Posterior cingulate gyrus (tissue), 11 donors: ENCODE data around the gene KRTAP10-6.
"Not testable (repeated sequence)": the region's sequence is repeated elsewhere in the genome, so short reads cannot be mapped to it uniquely, and the experiment has no call there.

Experiments used
- DNase-seq, 10 donors: peaks; one replicate each; pipeline versions ENCODE4 v3.0.0 to v3.0.0-alpha.2; 2020 to 2021; ENCODE audit warnings: mixed read lengths in 3 of 10
- intact Hi-C: fragments of 100-400 bp; cut with DNase I; formaldehyde crosslinking; loops from one replicate; pipeline ENCODE4 v1.15.1; 2023

The KRTAP10-6 gene

DNA sequence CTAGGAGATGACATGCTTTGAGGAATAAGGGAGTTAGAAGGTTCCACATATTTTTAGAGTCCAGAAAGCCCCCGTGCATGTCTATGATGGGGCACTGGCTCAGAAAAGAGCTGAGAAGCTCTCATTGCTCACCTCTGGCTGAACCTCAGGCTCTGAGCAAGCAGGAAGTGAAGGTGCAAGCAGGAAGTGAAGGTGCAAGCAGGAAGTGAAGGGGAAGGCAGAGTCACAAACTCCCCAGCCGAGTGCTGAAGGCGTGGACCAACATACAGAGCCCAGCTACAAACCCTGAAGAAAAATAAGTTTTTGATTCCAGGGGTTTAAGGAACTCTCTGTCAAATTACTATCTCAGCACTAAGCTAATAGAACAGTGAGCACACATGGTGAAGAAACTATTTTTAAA lies 26.6 kb upstream of the KRTAP10-6 start:
- no peak for DNase-seq
- intact Hi-C loops = no loop called here

- intact Hi-C loops = no loop called here
- DNase-seq = peak in 1 of 10 donors; percentile 8
Measured at GRCh38 chr21:44618504-44618903, 26.2 kb upstream of the KRTAP10-6 start.

DNA sequence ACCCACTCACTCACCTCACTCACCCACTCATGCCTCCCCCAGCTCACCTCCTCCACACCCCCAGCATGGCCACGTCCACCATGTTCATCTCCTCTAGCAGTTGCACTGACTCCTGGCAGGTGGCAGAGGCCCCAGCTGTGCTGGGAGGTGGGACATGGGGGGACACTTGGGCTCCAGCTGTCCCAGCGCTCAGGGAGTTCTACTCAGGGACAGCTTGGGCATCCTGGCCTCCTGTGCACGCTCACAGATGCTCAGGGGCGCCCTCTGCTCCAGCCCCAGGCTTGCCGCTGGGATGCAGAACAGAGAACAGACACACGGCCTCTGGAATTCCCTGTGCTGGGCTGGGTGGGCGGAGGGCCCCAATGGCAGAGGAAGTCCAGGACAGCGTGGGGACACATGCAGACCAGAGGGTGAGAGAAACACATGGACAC lies 24.8 kb upstream of the KRTAP10-6 start:
- intact Hi-C loops = no loop called here
- DNase-seq = peak in 1 of 10 donors; percentile 46

- DNase-seq = peak in 2 of 10 donors; percentile 37 to 58
- intact Hi-C loops = no loop called here
Measured at GRCh38 chr21:44616591-44616926, 24.3 kb upstream of the KRTAP10-6 start.

DNA sequence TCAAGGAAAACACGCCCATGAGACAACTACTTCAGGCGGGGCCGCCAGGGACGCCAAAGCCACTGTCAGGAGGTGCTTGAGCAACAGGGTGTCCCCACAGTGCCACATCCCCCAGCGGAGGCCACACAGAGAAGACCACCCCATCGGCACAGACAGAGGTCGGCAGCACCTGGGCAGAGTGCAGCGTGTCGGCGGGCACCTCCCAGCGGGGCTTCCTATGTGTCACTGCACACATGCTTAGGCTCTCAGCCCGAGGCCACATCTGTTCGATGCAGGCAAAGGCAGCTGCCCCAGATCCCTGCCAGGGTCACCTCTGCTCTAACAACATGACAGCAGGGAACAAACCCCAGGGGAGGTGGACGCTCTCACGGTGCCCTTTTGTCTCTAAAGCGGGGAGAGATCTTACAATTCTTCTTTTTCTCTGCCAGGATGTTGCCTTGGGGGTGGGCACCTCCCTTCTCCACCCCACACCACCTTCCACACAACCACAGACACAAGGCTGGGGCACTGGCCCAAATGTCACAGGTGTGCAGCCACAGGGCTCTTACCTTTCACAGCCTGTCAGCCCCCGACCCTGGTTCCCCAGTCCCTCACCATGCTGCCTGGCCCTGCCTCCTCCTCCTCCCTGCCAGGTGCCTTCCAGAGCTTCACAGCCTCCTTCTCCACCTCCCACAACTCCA lies 23.7 kb upstream of the KRTAP10-6 start:
- intact Hi-C loops = no loop called here
- DNase-seq = peak in 2 of 10 donors; percentile 50 to 62

DNA sequence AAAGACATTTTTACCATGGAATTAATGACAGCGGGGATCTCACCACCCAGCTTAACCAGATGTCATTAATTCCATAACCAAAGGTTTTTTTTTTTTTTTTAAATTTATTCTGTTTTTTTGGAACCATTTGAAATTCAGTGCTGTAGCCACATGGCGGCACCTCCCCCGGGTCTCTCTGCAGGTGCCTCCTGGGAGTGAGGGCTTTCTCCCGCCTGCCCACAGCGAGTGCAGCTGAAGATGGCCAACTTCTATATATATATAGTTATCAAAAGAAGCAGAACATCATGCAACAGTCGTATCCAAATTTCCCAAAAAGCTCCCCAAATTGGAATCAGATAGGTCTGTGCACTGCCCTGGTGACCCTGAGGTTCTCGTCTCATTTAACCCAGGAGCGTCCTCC lies 23.2 kb upstream of the KRTAP10-6 start:
- peak in 1 of 10 donors; percentile 70 for DNase-seq
- intact Hi-C loops = no loop called here

- intact Hi-C loops = no loop called here
- peak in 2 of 10 donors; percentile 39 to 65 for DNase-seq
Measured at GRCh38 chr21:44614961-44615391, 22.7 kb upstream of the KRTAP10-6 start.

DNA sequence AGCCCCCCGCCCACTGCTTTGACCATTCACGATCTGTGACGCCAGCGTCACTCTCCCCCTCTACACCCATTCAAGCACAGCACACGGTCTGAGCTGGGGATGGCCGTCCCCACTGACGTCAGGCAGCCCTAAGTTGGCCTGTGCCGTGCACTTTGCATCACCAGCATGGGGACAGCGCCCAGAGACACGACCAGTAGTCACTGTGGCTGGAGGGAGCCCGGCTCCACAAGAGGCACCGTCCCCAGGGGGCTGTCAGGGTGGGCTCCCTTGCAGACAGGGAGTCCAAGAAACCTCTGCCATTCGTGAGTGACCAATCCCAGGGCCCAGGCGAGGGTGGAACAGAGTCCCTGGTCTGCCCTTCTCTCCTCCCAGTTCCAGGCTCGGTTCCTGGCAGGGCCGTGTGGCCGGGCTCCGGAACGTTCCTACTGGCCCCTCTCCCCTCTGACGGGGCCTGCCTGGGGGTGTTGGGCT lies 21.9 kb upstream of the KRTAP10-6 start:
- peak in 2 of 10 donors; percentile 56 to 64 for DNase-seq
- intact Hi-C loops = no loop called here

- intact Hi-C loops = no loop called here
- peak in 2 of 10 donors; percentile 60 to 61 for DNase-seq
Measured at GRCh38 chr21:44613386-44614155, 21.3 kb upstream of the KRTAP10-6 start.

- DNase-seq = peak in 2 of 10 donors; percentile 39 to 71
Measured at GRCh38 chr21:44612669-44613229, 20.4 kb upstream of the KRTAP10-6 start.

GRCh38 chr21:44612029-44612486 lies 19.8 kb upstream of the KRTAP10-6 start, which contains the start of gene KRTAP10-8:
TSS of gene KRTAP10-8 (plus strand) at chr21:44612079. CDS start at chr21:44612101, 22 bp downstream.
- intact Hi-C loops = no loop called here
- DNase-seq = peak in 2 of 10 donors; percentile 24 to 75

More at GRCh38 chr21:44612669-44613229, 20.4 kb upstream of the KRTAP10-6 start:
- intact Hi-C loops = no loop called here

GRCh38 chr21:44611551-44611950 lies 19.2 kb upstream of the KRTAP10-6 start:
- DNase-seq = peak in 2 of 10 donors; percentile 2 to 42
- intact Hi-C loops = no loop called here

DNA sequence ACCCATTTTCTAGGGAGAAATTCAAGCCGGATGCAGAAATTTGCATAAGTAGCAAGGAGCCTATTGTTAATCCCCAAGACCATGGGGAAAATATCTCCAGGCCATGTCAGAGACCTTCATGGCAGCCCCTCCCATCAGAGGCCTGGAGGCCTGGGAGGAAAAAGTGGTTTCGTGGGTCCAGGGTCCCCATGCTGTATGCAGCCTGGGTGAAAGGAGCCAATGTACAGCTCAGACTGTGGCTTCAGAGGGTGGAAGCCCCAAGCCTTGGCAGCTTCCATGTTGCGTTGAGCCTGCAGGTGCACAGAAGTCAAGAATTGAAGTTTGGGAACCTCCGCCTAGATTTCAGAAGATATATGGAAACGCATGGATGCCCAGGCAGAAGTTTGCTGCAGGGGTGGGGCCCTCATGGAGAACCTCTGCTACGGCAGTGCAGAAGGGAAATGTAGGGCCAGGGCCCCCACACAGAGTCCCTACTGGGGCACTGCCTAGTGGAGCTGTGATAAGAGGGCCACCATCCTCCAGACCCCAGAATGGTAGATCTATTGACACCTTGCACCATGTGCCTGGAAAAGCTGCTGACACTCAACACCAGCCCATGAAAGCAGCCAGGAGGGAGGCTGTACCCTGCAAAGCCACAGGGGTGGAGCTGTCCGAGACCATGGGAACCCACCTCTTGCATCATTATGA lies 18.0 kb upstream of the KRTAP10-6 start:
- intact Hi-C loops = not testable (repeated sequence)
- peak in 1 of 10 donors; percentile 62 for DNase-seq

GRCh38 chr21:44609193-44609592 lies 16.9 kb upstream of the KRTAP10-6 start:
- intact Hi-C loops = no loop called here

DNA sequence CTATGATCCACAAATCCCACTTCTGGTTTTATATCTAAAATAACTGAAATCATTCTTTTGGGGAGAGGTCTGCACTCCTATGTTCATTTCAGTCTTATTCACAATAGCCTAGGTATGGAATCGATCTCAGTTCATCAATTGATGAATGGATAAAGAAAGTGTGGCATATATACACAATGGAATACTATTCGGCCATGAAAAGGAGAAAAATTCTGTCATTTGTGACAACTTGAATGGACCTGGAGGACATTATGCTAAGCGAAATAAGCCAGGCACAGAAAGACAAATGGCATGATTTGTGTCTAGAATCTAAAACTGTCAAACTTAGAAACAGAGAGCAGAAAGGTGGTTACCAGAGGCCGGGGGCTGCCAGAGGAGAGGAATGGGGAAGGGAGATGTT lies 14.2 kb upstream of the KRTAP10-6 start:
- intact Hi-C loops = no loop called here
- no peak for DNase-seq

More at GRCh38 chr21:44609193-44609592, 16.9 kb upstream of the KRTAP10-6 start:
- DNase-seq = no peak

DNA sequence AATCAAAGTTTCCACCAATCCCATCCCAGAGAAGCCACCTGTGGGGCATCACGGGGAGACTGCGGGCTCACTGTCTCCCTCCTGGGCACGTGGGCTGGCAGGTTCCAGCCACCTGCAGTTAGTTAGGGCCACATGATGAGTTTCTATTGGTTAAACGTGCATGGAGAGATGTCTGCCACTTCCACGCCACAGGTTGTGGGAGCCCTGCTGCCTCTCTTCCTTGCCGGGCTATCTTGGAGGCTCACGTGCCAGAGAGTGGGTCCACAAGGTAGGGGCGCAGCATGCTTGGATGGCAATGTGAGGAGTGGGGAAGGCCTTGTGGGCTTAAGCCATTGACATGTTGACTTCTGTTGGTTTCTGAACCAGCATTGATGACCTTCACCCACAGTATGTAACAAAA lies 11.6 kb upstream of the KRTAP10-6 start:
- intact Hi-C loops = no loop called here
- peak in 1 of 10 donors; percentile 54 for DNase-seq

DNA sequence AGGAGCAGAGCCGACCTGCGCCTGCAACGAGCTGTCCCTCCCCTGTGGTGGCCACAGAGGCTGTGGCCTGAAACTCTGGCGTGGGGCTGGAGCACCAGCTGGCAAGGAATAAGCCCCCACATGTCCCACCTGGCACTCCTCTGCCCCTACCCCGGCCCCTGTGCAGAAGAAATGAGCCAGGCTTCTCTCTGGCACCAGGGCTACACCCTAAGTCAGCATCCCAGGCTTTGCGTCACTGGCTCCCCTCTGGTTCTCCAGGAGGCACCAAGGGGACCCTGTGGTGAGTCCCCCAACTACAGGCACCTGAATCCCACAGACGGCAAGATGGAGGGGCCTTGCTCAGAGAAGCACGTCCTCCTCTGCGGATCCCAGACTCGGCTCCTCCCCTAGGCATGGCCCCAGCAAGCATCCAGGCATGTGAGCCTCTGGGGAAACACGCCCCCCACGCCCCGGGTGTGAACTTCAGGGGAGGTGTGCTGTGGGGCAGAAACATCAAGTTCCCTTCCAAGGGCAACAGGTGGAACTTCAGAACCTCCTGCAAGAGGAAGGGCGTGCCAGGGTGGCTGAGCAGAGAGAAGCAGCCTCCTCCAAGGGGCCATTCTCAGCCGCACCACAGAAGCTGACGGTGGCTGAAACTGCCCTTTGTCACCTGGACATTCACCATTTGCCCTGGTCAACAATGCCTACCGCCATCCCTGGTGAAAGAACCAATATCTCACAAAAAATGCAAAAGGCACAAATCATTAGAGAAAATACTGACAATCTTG lies 11.0 kb upstream of the KRTAP10-6 start:
- intact Hi-C loops = no loop called here
- DNase-seq = peak in 2 of 10 donors; percentile 35 to 62

DNA sequence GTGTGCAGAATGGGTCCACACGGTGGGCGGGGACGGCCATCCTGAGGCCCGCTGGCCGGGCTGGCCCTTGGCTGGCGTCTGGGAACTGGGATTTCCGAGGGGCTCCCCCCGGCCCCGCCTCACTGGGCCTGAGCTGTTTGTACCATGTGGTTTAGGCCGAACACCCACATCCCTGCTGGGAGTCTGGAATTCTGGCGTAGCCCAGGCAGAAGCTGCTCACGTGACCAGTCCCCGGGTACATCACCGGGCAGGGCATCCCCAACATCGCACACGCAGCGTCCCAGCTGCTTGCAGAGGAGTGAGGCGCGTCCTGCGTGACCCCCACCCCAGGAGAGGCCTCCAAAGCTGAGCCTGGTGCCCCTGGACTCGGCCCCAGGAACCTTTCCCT lies 10.2 kb upstream of the KRTAP10-6 start:
- DNase-seq = peak in 2 of 10 donors; percentile 40 to 43
- intact Hi-C loops = no loop called here

- peak in 3 of 10 donors; percentile 15 to 71 (median 61) for DNase-seq
- intact Hi-C loops = no loop called here
Measured at GRCh38 chr21:44601596-44602462, 9.5 kb upstream of the KRTAP10-6 start.
